Tibial artery (tissue), 4 donors: ENCODE measurements around the gene TMEM129.

Experiments
- DNase-seq, 2 donors: peaks; one replicate each; pipeline ENCODE4 v3.0.0-alpha.2; 2019
- H3K27ac ChIP-seq, 2 donors: fragments of 200-600 bp; sonication (generic) in 1 of 2; 1 replicate in 1 of 2; 2 replicates in 1 of 2; pipeline ENCODE4 v1.5.1; 2018 to 2019; ENCODE audit warnings: mild to moderate bottlenecking in 1 of 2
- H3K27me3 ChIP-seq, 2 donors: fragments of 200-600 bp; sonication (generic) in 1 of 2; one replicate each; pipeline versions ENCODE4 v1.5.1 to v1.6.0; 2016 to 2019
- H3K36me3 ChIP-seq, 3 donors: fragments of 200-600 bp; sonication (generic) in 2 of 3; one replicate each; pipeline ENCODE4 v1.5.1; 2016 to 2019; ENCODE audit warnings: mild to moderate bottlenecking in 2 of 3
- H3K4me1 ChIP-seq, 4 donors: fragments of 200-600 bp; sonication (generic) in 2 of 4; 1 replicate in 3 of 4; 2 replicates in 1 of 4; pipeline ENCODE4 v1.5.1; 2016 to 2019
- H3K4me3 ChIP-seq, 2 donors: fragments of 200-600 bp; sonication (generic) in 1 of 2; 1 replicate in 1 of 2; 2 replicates in 1 of 2; pipeline ENCODE4 v1.5.1; 2018 to 2019; ENCODE audit warnings: mild to moderate bottlenecking in 2 of 2
- H3K9me3 ChIP-seq, 3 donors: fragments of 200-600 bp; sonication (generic) in 1 of 3; one replicate each; pipeline ENCODE4 v1.5.1; 2016 to 2019
- intact Hi-C: fragments of 100-400 bp; cut with DNase I; formaldehyde crosslinking; loops from one replicate; pipeline ENCODE4 v1.15.0; 2023; ENCODE audit warnings: low total_unique reads
- TF ChIP-seq, protein P1 (sequence below), 2 experiments: fragments of 200-600 bp in 1 of 2; fragments of 450-650 bp in 1 of 2; IDR thresholded peaks; one replicate each; pipeline ENCODE4 v1.5.1; 2017 to 2019; ENCODE audit warnings: antibody characterized with exemption in 2 of 2, mild to moderate bottlenecking in 1 of 2, moderate library complexity in 1 of 2

The TMEM129 gene

DNA sequence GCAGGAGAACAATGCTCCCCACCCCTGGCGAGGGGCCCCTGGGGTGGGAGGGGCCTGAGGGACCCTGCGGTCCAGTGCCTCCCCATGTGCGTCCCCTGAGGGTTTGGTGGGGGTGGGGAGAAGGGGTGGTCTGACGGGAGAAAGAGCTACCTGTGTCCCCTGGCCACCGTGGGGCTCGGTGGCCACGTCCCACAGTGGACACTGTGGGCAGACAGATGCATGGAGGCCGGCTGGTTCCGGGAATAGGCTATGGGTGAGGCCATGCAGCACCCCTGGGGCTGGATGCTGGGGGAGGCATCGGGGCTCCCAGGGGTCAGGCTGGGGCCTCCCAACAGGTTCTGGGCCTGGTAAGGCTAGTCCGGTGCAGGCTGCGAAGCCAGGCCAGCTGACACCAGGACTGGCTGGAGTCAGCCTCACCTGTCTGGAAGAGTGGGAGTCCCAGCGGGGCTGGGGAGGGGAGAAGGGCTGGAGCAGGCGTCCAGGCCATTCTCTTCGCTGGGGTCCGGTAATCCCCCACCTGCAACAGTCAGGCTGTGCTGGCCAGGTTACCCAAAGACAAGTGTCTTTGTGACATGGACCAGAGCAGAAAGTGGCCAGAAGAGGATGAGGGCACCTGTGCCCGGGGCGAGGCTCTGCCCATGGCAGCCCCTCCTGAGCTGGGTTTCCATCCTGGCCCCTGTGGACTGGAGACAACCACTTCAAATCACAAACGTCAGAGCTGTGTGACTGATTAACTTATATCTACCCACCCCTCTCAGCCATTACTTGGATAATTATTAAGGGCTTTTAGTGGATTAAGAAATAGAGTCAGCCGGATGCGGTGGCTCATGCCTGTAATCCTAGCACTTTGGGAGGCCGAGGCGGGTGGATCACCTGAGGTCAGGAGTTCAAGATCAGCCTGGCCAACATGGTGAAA lies 35.6 kb downstream of the TMEM129 start:
- no peak for DNase-seq
- Histone ChIP-seq H3K4me3 (no peak overlapping the region), H3K27me3 (no peaks in the 10 kb centered on the region), H3K36me3 (peaks cover 0 to 7% (median 3%) of the 10 kb centered on the region in 3 donors), H3K4me1 (peaks cover 0 to 16% (median 3%) of the 10 kb centered on the region in 4 donors), H3K27ac (peak overlapping the region in 1 of 2 donors; percentile 65), H3K9me3 (no peaks in the 10 kb centered on the region)
- intact Hi-C loops = no loop called here
- TF ChIP-seq, protein P1, sequence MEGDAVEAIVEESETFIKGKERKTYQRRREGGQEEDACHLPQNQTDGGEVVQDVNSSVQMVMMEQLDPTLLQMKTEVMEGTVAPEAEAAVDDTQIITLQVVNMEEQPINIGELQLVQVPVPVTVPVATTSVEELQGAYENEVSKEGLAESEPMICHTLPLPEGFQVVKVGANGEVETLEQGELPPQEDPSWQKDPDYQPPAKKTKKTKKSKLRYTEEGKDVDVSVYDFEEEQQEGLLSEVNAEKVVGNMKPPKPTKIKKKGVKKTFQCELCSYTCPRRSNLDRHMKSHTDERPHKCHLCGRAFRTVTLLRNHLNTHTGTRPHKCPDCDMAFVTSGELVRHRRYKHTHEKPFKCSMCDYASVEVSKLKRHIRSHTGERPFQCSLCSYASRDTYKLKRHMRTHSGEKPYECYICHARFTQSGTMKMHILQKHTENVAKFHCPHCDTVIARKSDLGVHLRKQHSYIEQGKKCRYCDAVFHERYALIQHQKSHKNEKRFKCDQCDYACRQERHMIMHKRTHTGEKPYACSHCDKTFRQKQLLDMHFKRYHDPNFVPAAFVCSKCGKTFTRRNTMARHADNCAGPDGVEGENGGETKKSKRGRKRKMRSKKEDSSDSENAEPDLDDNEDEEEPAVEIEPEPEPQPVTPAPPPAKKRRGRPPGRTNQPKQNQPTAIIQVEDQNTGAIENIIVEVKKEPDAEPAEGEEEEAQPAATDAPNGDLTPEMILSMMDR (IDR thresholded peaks at IDR 0.05) = no peak

- Histone ChIP-seq H3K27me3 (no peaks in the 10 kb centered on the region), H3K9me3 (no peaks in the 10 kb centered on the region), H3K4me1 (peaks cover 0 to 16% (median 3%) of the 10 kb centered on the region in 4 donors), H3K27ac (peak overlapping the region; percentile 48 to 65), H3K4me3 (peak overlapping the region; percentile 77 to 95), H3K36me3 (no peaks in the 10 kb centered on the region)
- TF ChIP-seq, protein P1 (IDR thresholded peaks at IDR 0.05) = no peak
- intact Hi-C loops = loop anchor here (5.0 kb wide), 1 partner anchor 558 kb away; the partner anchor contains the start of genes HAUS3 and POLN
- peak in 1 of 2 donors; percentile 73 for DNase-seq
Measured at GRCh38 chr4:1684506-1685234, 36.5 kb downstream of the TMEM129 start.

DNA sequence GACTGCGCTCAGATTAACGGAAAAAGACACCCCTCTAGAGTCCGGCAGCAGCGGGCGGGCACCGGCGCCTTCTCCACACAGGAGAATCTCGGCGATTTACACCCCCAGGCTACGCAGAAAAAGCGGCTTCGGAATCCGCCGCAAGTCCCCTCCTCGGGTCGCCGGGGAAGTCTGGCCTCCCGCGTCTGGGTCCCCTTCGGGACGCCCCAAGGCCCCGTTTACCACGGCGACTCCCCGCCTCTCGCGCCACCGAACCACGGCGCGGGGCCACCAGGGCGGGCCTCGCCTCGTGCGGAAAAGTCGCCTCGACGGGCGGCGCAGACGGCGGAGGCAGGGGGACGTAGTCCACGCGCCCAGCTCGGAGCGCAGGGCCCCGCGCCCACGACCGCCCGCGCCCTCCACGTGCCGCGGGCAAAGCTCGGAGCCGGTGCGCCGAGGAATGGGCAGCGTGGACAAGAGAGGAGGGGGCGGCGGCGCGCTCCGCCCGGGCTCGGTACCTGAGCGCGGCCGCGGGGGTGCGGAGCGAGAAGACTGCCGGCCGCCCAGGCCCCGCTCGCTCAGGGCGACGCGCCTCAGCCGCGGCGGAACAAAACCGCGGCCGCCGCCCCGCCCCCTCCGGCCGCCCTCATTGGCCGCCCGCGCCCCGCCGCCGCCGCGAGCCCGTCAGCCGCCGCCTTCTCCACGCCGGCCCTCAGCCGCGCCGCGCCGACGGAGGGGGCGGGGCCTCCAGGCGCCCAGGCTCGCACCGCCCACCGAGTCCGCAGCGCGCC lies 37.2 kb downstream of the TMEM129 start, which contains the start of gene FAM53A:
Gene FAM53A, minus strand, starts transcription at position 578 of the 770 bp plus-strand sequence. CDS start 15,572 bp downstream, outside the sequence.
- no peaks in the 10 kb centered on the region for H3K36me3 ChIP-seq
- intact Hi-C loops = loop anchor here (5.0 kb wide), 1 partner anchor 558 kb away; the partner anchor contains the start of genes HAUS3 and POLN
- peak within 1 kb of the TSS; percentile 84 to 86 for H3K27ac ChIP-seq
- no peaks in the 10 kb centered on the region for H3K27me3 ChIP-seq
- peaks cover 0 to 16% (median 3%) of the 10 kb centered on the region in 4 donors for H3K4me1 ChIP-seq
- peak within 1 kb of the TSS; percentile 77 to 95 for H3K4me3 ChIP-seq
- H3K9me3 ChIP-seq = no peaks in the 10 kb centered on the region
- TF ChIP-seq, protein P1 (IDR thresholded peaks at IDR 0.05) = peak in 1 of 2 experiments; percentile 13
- peak; percentile 84 to 94 for DNase-seq

GRCh38 chr4:1683261-1683735 lies 37.8 kb downstream of the TMEM129 start:
- TF ChIP-seq, protein P1 (IDR thresholded peaks at IDR 0.05) = no peak
- no peaks in the 10 kb centered on the region for H3K27me3 ChIP-seq
- H3K27ac ChIP-seq = peak overlapping the region; percentile 84 to 86
- peak in 1 of 2 donors; percentile 50 for DNase-seq
- H3K36me3 ChIP-seq = no peaks in the 10 kb centered on the region
- intact Hi-C loops = loop anchor here (5.0 kb wide), 1 partner anchor 559 kb away; the partner anchor contains the start of genes HAUS3 and POLN
- H3K9me3 ChIP-seq = no peaks in the 10 kb centered on the region
- peak overlapping the region; percentile 77 to 95 for H3K4me3 ChIP-seq
- peaks cover 0 to 16% (median 3%) of the 10 kb centered on the region in 4 donors for H3K4me1 ChIP-seq
